Smooth muscle cell (in vitro differentiated cells): ENCODE results near the gene ZNF678. TPM values are rescaled to one million over a fixed set of nuclear protein-coding genes. Genes with fewer than 3 reads are reported as not detected.

ENCODE experiments used
- DNase-seq: peaks from one replicate; lab custom pipeline; 2025; ENCODE audit not compliant: unreplicated experiment; lab: John Stamatoyannopoulos, UW
- H2AFZ ChIP-seq: fragments of 200-600 bp; sonication (generic); 2 replicates; pipeline ENCODE4 v1.6.0; 2016; ENCODE audit warnings: antibody characterized with exemption, low read depth, mild to moderate bottlenecking
- H3F3A ChIP-seq: fragments of 200-600 bp; sonication (generic); 2 replicates; pipeline ENCODE4 v1.6.0; 2017; ENCODE audit warnings: antibody characterized with exemption, low read depth
- H3K27ac ChIP-seq: fragments of 200-600 bp; sonication (generic); 2 replicates; pipeline ENCODE4 v1.5.1; 2016; ENCODE audit warnings: low read depth, mild to moderate bottlenecking
- H3K27me3 ChIP-seq: fragments of 200-600 bp; sonication (generic); 2 replicates; pipeline ENCODE4 v1.6.1; 2016; ENCODE audit warnings: low read depth, mild to moderate bottlenecking
- H3K36me3 ChIP-seq: fragments of 200-600 bp; sonication (generic); 2 replicates; pipeline ENCODE4 v1.5.1; 2016; ENCODE audit warnings: low read depth
- H3K4me1 ChIP-seq: fragments of 200-600 bp; sonication (generic); 2 replicates; pipeline ENCODE4 v1.5.1; 2016; ENCODE audit warnings: low read depth
- H3K4me2 ChIP-seq: fragments of 200-600 bp; sonication (generic); 2 replicates; pipeline ENCODE4 v1.6.0; 2016; ENCODE audit warnings: mild to moderate bottlenecking
- H3K4me3 ChIP-seq: fragments of 200-600 bp; sonication (generic); 2 replicates; pipeline ENCODE4 v1.5.1; 2016; ENCODE audit warnings: mild to moderate bottlenecking
- H3K79me2 ChIP-seq: fragments of 200-600 bp; sonication (generic); 2 replicates; pipeline ENCODE4 v1.6.0; 2016; ENCODE audit warnings: low read depth, mild to moderate bottlenecking
- H3K9ac ChIP-seq: fragments of 200-600 bp; sonication (generic); 2 replicates; pipeline ENCODE4 v1.6.0; 2016; ENCODE audit warnings: low read depth
- H3K9me3 ChIP-seq: fragments of 200-600 bp; sonication (generic); replicated peaks from 2 replicates; pipeline ENCODE4 v1.5.1; 2016; ENCODE audit warnings: low read depth
- H4K20me1 ChIP-seq: fragments of 200-600 bp; sonication (generic); 2 replicates; pipeline ENCODE4 v1.6.0; 2016; ENCODE audit warnings: low read depth
- CTCF ChIP-seq: fragments of 200-600 bp; sonication (generic); IDR thresholded peaks from 2 replicates; pipeline ENCODE4 v1.5.1; 2017; ENCODE audit warnings: borderline replicate concordance, mild to moderate bottlenecking, antibody characterized with exemption; ENCODE audit not compliant: insufficient read depth, poor library complexity, severe bottlenecking
- WGBS: methylation state at CpG from one replicate; pipeline ENCODE4 v1.1.7; 2016; ENCODE audit warnings: low lambda C conversion rate; 5-methylcytosine and 5-hydroxymethylcytosine counted together
- polyA plus RNA-seq: library from polyadenylated mRNA; unstranded; fragments of >200 nt; fragmentation: Nextera tagmentation; extraction: Ambion mirVana; gene quantifications from 2 replicates; pipeline ENCODE4 v1.2.1, GENCODE V29; 2016
- total RNA-seq: library from RNA; depleted of rRNA; stranded (reverse); fragments of >200 nt; gene quantifications from 2 replicates; pipeline ENCODE4 v1.2.3, GENCODE V29; 2014

ZNF678 gene
- total and polyA plus RNA-seq, 2 experiments from 2014 or later, result 2.1 to 8.7 TPM

GRCh38 chr1:227546059-227546458 lies 17.3 kb upstream of the ZNF678 start:
- Histone ChIP-seq H3K79me2 (no peaks in the 10 kb centered on the region), H3K36me3 (no peaks in the 10 kb centered on the region), H3K27ac (no peak overlapping the region), H3F3A (no peaks in the 10 kb centered on the region), H3K27me3 (no peaks in the 10 kb centered on the region), H4K20me1 (no peaks in the 10 kb centered on the region), H3K9ac (no peak overlapping the region), H3K4me2 (no peak overlapping the region), H3K4me3 (no peak overlapping the region), H3K9me3 (no peaks in the 10 kb centered on the region), H2AFZ (no peak overlapping the region), H3K4me1 (no peaks in the 10 kb centered on the region)
- 81% methylated on average over 5 of the region's 5 CpGs for WGBS
- no peak for TF ChIP-seq CTCF
- DNase-seq, result no peak

GRCh38 chr1:227546598-227547309 lies 16.6 kb upstream of the ZNF678 start:
- no peaks in the 10 kb centered on the region for H3K27me3 ChIP-seq

DNA sequence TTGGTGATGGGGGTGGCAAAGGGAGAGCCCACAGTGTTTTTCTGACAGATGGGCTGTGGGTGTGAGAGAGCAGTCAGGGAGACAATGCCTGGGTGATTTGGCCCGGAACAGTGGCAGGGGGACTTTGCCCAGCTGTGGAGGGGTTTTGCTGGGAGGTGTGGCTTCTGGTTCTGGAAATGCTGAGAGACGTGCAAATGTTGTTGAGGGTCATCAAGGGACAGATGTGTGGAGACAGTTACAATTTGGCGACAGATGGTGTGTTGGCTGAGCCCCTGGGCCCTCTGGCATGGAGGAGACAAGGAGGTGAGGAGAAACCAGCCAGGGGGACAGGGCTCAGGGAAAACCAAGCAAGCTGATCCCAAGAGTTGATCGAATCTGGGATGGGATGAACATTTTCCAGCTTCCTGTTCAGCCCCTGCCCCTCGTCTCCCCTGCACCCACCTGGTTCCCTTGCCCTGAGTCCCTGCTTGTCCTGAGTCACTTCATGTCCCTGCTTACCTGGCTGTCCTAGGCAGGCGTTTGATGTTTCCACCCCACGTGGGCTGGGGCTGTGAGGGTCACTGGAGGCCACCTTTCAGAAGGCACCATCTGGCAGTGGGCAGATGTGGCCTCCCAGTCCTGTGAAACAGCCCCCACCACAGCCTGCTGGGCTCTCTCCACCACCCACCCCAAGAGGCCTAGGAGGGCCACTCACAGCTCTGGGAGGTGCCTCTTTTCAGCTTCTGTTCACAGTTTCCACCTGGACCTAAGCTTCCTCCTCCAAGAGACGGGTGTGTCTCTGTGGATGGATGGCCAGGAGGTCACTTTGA lies 15.8 kb upstream of the ZNF678 start:
- no peak overlapping the region for H3K27ac ChIP-seq
- H2AFZ ChIP-seq, result no peak overlapping the region
- no peak overlapping the region for H3K9ac ChIP-seq
- no peak overlapping the region for H3K4me2 ChIP-seq
- H3K9me3 ChIP-seq, result no peaks in the 10 kb centered on the region
- no peaks in the 10 kb centered on the region for H4K20me1 ChIP-seq
- no peaks in the 10 kb centered on the region for H3K4me1 ChIP-seq
- H3K79me2 ChIP-seq, result no peaks in the 10 kb centered on the region
- DNase-seq, result no peak
- H3F3A ChIP-seq, result no peaks in the 10 kb centered on the region
- H3K27me3 ChIP-seq, result no peaks in the 10 kb centered on the region
- H3K4me3 ChIP-seq, result no peak overlapping the region
- 70% methylated on average over 8 of the region's 8 CpGs for WGBS
- no peak for TF ChIP-seq CTCF
- no peaks in the 10 kb centered on the region for H3K36me3 ChIP-seq

More at GRCh38 chr1:227546598-227547309, 16.6 kb upstream of the ZNF678 start:
- no peak for DNase-seq
- Histone ChIP-seq H3K4me3 (no peak overlapping the region), H3K9me3 (no peaks in the 10 kb centered on the region), H3F3A (no peaks in the 10 kb centered on the region), H3K4me2 (no peak overlapping the region), H4K20me1 (no peaks in the 10 kb centered on the region), H3K9ac (no peak overlapping the region), H3K27ac (no peak overlapping the region), H3K79me2 (no peaks in the 10 kb centered on the region), H2AFZ (no peak overlapping the region), H3K4me1 (no peaks in the 10 kb centered on the region), H3K36me3 (no peaks in the 10 kb centered on the region)
- no peak for TF ChIP-seq CTCF
- 93% methylated on average over 8 of the region's 8 CpGs for WGBS
